ENCODE results near the gene ZNF892.
"Not testable (repeated sequence)": the region's sequence is repeated elsewhere in the genome, so short reads cannot be mapped to it uniquely, and the experiment has no call there.

ZNF892 gene

GRCh38 chr2:95179451-95179850 is 27.9 kb upstream of the ZNF892 start:
- Histone ChIP-seq H3K27ac (ENCODE audit: low read depth, low read length) (no peak overlapping the region), H3K4me3 (ENCODE audit: low read depth, low read length) (no peak overlapping the region), H3K27me3 (ENCODE audit: control insufficient read depth, insufficient read depth, low read length) (no peaks in the 10 kb centered on the region), H3K4me1 (ENCODE audit: control insufficient read depth, insufficient read depth, low read length) (no peaks in the 10 kb centered on the region), H3K9ac (ENCODE audit: low read length) (no peak overlapping the region), H3K36me3 (ENCODE audit: control insufficient read depth, insufficient read depth, low read length) (peaks cover 33% of the 10 kb centered on the region), H3K9me3 (ENCODE audit: control insufficient read depth, insufficient read depth, low read depth, low read length) (no peaks in the 10 kb centered on the region)

GRCh38 chr2:95181774-95182173 is 25.5 kb upstream of the ZNF892 start:
- H3K27me3 ChIP-seq (ENCODE audit: control insufficient read depth, insufficient read depth, low read length) = no peaks in the 10 kb centered on the region
- no peaks in the 10 kb centered on the region for H3K4me1 ChIP-seq (ENCODE audit: control insufficient read depth, insufficient read depth, low read length)
- no peaks in the 10 kb centered on the region for H3K9me3 ChIP-seq (ENCODE audit: control insufficient read depth, insufficient read depth, low read depth, low read length)
- H3K4me3 ChIP-seq (ENCODE audit: low read depth, low read length) = no peak overlapping the region
- H3K9ac ChIP-seq (ENCODE audit: low read length) = no peak overlapping the region
- H3K27ac ChIP-seq (ENCODE audit: low read depth, low read length) = no peak overlapping the region
- peaks cover 33% of the 10 kb centered on the region for H3K36me3 ChIP-seq (ENCODE audit: control insufficient read depth, insufficient read depth, low read length)

GRCh38 chr2:95185197-95185596 is 22.1 kb upstream of the ZNF892 start:
- no peaks in the 10 kb centered on the region for H3K4me1 ChIP-seq (ENCODE audit: control insufficient read depth, insufficient read depth, low read length)
- H3K9me3 ChIP-seq (ENCODE audit: control insufficient read depth, insufficient read depth, low read depth, low read length) = no peaks in the 10 kb centered on the region
- peaks cover 25% of the 10 kb centered on the region for H3K36me3 ChIP-seq (ENCODE audit: control insufficient read depth, insufficient read depth, low read length)

GRCh38 chr2:95185973-95186372 is 21.3 kb upstream of the ZNF892 start:
- no peaks in the 10 kb centered on the region for H3K4me1 ChIP-seq (ENCODE audit: control insufficient read depth, insufficient read depth, low read length)
- H3K9me3 ChIP-seq (ENCODE audit: control insufficient read depth, insufficient read depth, low read depth, low read length) = no peaks in the 10 kb centered on the region
- no peak overlapping the region for H3K4me3 ChIP-seq (ENCODE audit: low read depth, low read length)
- peaks cover 18% of the 10 kb centered on the region for H3K36me3 ChIP-seq (ENCODE audit: control insufficient read depth, insufficient read depth, low read length)
- H3K9ac ChIP-seq (ENCODE audit: low read length) = no peak overlapping the region
- H3K27me3 ChIP-seq (ENCODE audit: control insufficient read depth, insufficient read depth, low read length) = peaks cover 5% of the 10 kb centered on the region; the same call in 1 of the 2 replicates
- H3K27ac ChIP-seq (ENCODE audit: low read depth, low read length) = no peak overlapping the region

More at GRCh38 chr2:95185197-95185596, 22.1 kb upstream of the ZNF892 start:
- peaks cover 2% of the 10 kb centered on the region; the same call in 1 of the 2 replicates for H3K27me3 ChIP-seq (ENCODE audit: control insufficient read depth, insufficient read depth, low read length)
- no peak overlapping the region for H3K27ac ChIP-seq (ENCODE audit: low read depth, low read length)
- H3K9ac ChIP-seq (ENCODE audit: low read length) = no peak overlapping the region
- H3K4me3 ChIP-seq (ENCODE audit: low read depth, low read length) = no peak overlapping the region

- not testable (repeated sequence) for H3K4me1 ChIP-seq (ENCODE audit: control insufficient read depth, insufficient read depth, low read length); H3K36me3 ChIP-seq (ENCODE audit: control insufficient read depth, insufficient read depth, low read length); H3K9ac ChIP-seq (ENCODE audit: low read length); H3K9me3 ChIP-seq (ENCODE audit: control insufficient read depth, insufficient read depth, low read depth, low read length); H3K27ac ChIP-seq (ENCODE audit: low read depth, low read length); H3K4me3 ChIP-seq (ENCODE audit: low read depth, low read length); H3K27me3 ChIP-seq (ENCODE audit: control insufficient read depth, insufficient read depth, low read length)
These were observed 14.4 kb upstream of the ZNF892 start for GRCh38 chr2:95192956-95193355.

GRCh38 chr2:95203911-95204310 is 3.4 kb upstream of the ZNF892 start:
- Histone ChIP-seq H3K27ac (ENCODE audit: low read depth, low read length) (no peak overlapping the region), H3K27me3 (ENCODE audit: control insufficient read depth, insufficient read depth, low read length) (peaks cover 18% of the 10 kb centered on the region), H3K4me3 (ENCODE audit: low read depth, low read length) (no peak overlapping the region), H3K36me3 (ENCODE audit: control insufficient read depth, insufficient read depth, low read length) (peaks cover 5% of the 10 kb centered on the region; the same call in 1 of the 2 replicates), H3K9ac (ENCODE audit: low read length) (no peak overlapping the region), H3K9me3 (ENCODE audit: control insufficient read depth, insufficient read depth, low read depth, low read length) (peaks cover 3% of the 10 kb centered on the region; the same call in 1 of the 2 replicates), H3K4me1 (ENCODE audit: control insufficient read depth, insufficient read depth, low read length) (peaks cover 7% of the 10 kb centered on the region)

GRCh38 chr2:95204396-95204795 is 2.9 kb upstream of the ZNF892 start:
- peaks cover 10% of the 10 kb centered on the region for H3K36me3 ChIP-seq (ENCODE audit: control insufficient read depth, insufficient read depth, low read length)

GRCh38 chr2:95206096-95206495 is 1.2 kb upstream of the ZNF892 start:
- no peak overlapping the region for H3K9ac ChIP-seq (ENCODE audit: low read length)
- peaks cover 7% of the 10 kb centered on the region for H3K4me1 ChIP-seq (ENCODE audit: control insufficient read depth, insufficient read depth, low read length)
- H3K27me3 ChIP-seq (ENCODE audit: control insufficient read depth, insufficient read depth, low read length) = peaks cover 13% of the 10 kb centered on the region
- peaks cover 22% of the 10 kb centered on the region for H3K36me3 ChIP-seq (ENCODE audit: control insufficient read depth, insufficient read depth, low read length)
- H3K27ac ChIP-seq (ENCODE audit: low read depth, low read length) = no peak overlapping the region
- H3K4me3 ChIP-seq (ENCODE audit: low read depth, low read length) = peak overlapping the region; percentile 77
- peaks cover 19% of the 10 kb centered on the region for H3K9me3 ChIP-seq (ENCODE audit: control insufficient read depth, insufficient read depth, low read depth, low read length)

More at GRCh38 chr2:95204396-95204795, 2.9 kb upstream of the ZNF892 start:
- peaks cover 14% of the 10 kb centered on the region for H3K27me3 ChIP-seq (ENCODE audit: control insufficient read depth, insufficient read depth, low read length)
- no peak overlapping the region for H3K27ac ChIP-seq (ENCODE audit: low read depth, low read length)
- H3K9me3 ChIP-seq (ENCODE audit: control insufficient read depth, insufficient read depth, low read depth, low read length) = peaks cover 7% of the 10 kb centered on the region; the same call in 1 of the 2 replicates
- no peak overlapping the region for H3K4me3 ChIP-seq (ENCODE audit: low read depth, low read length)
- no peak overlapping the region for H3K9ac ChIP-seq (ENCODE audit: low read length)
- H3K4me1 ChIP-seq (ENCODE audit: control insufficient read depth, insufficient read depth, low read length) = peaks cover 7% of the 10 kb centered on the region

GRCh38 chr2:95208106-95208505 is 785 bp downstream of the ZNF892 start:
- H3K4me3 ChIP-seq (ENCODE audit: low read depth, low read length) = peak overlapping the region; percentile 77
- peaks cover 13% of the 10 kb centered on the region for H3K27me3 ChIP-seq (ENCODE audit: control insufficient read depth, insufficient read depth, low read length)
- peak overlapping the region; percentile 64 for H3K9ac ChIP-seq (ENCODE audit: low read length)
- peaks cover 42% of the 10 kb centered on the region for H3K36me3 ChIP-seq (ENCODE audit: control insufficient read depth, insufficient read depth, low read length)
- peaks cover 7% of the 10 kb centered on the region for H3K4me1 ChIP-seq (ENCODE audit: control insufficient read depth, insufficient read depth, low read length)
- H3K9me3 ChIP-seq (ENCODE audit: control insufficient read depth, insufficient read depth, low read depth, low read length) = peaks cover 37% of the 10 kb centered on the region
- no peak overlapping the region for H3K27ac ChIP-seq (ENCODE audit: low read depth, low read length)

GRCh38 chr2:95215018-95215612 is 7.8 kb downstream of the ZNF892 start:
- peaks cover 86% of the 10 kb centered on the region for H3K36me3 ChIP-seq (ENCODE audit: control insufficient read depth, insufficient read depth, low read length)
- no peaks in the 10 kb centered on the region for H3K4me1 ChIP-seq (ENCODE audit: control insufficient read depth, insufficient read depth, low read length)
- no peak overlapping the region for H3K9ac ChIP-seq (ENCODE audit: low read length)
- H3K4me3 ChIP-seq (ENCODE audit: low read depth, low read length) = no peak overlapping the region
- no peaks in the 10 kb centered on the region for H3K27me3 ChIP-seq (ENCODE audit: control insufficient read depth, insufficient read depth, low read length)
- H3K27ac ChIP-seq (ENCODE audit: low read depth, low read length) = no peak overlapping the region
- H3K9me3 ChIP-seq (ENCODE audit: control insufficient read depth, insufficient read depth, low read depth, low read length) = peaks cover 94% of the 10 kb centered on the region

GRCh38 chr2:95220449-95220848 is 13.1 kb downstream of the ZNF892 start:
- Histone ChIP-seq H3K4me3 (ENCODE audit: low read depth, low read length) (no peak overlapping the region), H3K27ac (ENCODE audit: low read depth, low read length) (no peak overlapping the region), H3K27me3 (ENCODE audit: control insufficient read depth, insufficient read depth, low read length) (no peaks in the 10 kb centered on the region), H3K36me3 (ENCODE audit: control insufficient read depth, insufficient read depth, low read length) (peaks cover 34% of the 10 kb centered on the region), H3K9me3 (ENCODE audit: control insufficient read depth, insufficient read depth, low read depth, low read length) (peaks cover 78% of the 10 kb centered on the region), H3K4me1 (ENCODE audit: control insufficient read depth, insufficient read depth, low read length) (no peaks in the 10 kb centered on the region), H3K9ac (ENCODE audit: low read length) (no peak overlapping the region)

Measured in HUES6 (cell line).